GM19438 (cell line): ENCODE results near the gene CTTNBP2NL.
"Not testable (repeated sequence)": the region's sequence is repeated elsewhere in the genome, so short reads cannot be mapped to it uniquely, and the experiment has no call there.

ENCODE experiments used
- ATAC-seq: cut with Tn5 transposase; IDR thresholded peaks from one replicate; pipeline ENCODE4 v1.9.1; 2021; ENCODE audit warnings: low read depth; ENCODE audit not compliant: unreplicated experiment

CTTNBP2NL gene

GRCh38 chr1:112418099-112418892 lies 22.3 kb downstream of the CTTNBP2NL start:
- no peak for ATAC-seq

DNA sequence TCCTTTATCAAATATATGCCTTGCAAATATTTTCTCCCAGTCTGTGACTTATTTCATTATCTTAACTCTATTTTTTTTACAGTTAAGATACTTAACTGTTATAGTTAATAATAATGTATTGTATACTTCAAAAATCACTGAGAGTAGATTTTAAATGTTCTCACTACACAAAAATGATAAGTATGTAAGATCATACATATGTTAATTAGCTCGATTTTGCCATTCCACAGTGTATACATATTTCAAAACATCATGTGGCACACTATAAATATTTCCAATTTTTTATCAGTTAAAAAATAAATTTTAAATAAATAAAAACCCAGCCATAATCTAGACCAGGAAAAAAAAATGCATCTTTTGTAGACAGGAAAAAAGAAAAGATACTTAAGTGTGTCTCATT lies 27.2 kb downstream of the CTTNBP2NL start:
- no peak for ATAC-seq

DNA sequence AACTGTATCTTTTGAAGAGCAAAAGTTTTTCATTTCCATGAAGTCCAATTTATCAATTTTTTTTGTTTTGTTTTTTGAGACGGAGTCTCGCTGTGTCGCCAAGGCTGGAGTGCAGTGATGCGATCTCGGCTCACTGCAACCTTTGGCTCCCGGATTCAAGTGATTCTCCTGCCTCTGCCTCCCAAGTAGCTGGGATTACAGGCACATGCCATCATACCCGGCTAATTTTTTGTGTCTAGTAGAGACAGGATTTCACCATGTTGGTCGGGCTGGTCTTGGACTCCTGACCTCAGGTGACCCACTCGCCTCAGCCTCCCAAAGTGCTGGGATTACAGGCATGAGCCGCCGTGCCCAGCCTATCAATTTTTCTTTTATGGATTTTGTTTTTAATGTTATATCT lies 27.7 kb downstream of the CTTNBP2NL start:
- not testable (repeated sequence) for ATAC-seq

DNA sequence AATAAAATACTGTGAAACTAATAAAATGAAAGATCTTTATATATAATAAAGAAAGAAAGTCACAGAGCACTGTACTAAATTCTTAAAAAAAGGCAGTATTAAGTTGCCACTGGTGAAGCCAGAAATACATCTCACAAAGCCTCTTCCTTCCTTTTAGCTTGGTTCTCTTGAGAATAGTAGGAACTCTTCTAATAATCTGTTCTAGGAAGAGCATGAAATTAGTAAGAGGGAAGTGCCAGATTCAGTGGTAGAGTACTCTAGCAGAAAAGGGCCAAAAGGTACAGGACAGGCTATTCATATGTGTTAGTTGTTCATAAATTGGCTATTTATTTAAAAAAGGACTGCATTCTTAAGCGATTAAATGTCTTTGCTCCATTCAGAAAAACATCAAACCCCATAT lies 33.7 kb downstream of the CTTNBP2NL start:
- no peak for ATAC-seq

DNA sequence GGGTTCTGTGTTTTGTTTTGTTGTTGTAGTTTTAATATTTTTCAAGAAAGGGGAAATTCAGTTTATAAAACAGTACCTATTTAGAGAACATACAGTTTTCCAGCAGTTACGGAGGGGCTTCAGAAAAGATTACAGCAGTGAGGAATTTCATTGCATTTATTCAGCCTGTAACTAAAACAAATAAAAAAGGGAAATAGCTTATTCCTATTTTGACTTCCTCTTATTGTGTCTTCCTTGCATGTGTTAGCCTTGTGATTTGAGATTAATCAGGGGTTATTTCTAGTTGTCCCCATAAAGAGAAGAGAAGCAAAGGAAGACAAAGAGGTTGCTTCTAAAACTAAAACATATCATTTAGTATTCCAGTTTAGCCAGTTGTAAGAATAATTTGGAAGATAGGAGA lies 35.0 kb downstream of the CTTNBP2NL start:
- no peak for ATAC-seq

DNA sequence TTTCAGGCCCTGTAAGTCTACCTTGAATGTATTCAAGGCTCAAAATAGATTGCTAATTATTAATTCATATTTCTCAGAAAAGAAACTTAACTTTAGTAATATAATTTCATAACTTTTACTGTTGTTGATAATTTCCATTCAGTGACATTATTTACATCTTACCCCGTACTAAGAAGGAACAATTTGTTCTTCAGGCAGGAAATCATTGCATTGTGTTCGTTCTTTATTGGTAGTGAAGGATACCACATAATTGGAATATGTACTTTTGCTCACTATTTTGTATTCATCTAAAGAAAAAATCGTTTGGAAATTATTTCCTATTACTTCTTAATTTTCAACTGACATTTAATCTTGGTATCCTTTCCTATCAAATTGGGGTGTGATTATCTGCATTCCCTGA lies 39.4 kb downstream of the CTTNBP2NL start:
- ATAC-seq = no peak

DNA sequence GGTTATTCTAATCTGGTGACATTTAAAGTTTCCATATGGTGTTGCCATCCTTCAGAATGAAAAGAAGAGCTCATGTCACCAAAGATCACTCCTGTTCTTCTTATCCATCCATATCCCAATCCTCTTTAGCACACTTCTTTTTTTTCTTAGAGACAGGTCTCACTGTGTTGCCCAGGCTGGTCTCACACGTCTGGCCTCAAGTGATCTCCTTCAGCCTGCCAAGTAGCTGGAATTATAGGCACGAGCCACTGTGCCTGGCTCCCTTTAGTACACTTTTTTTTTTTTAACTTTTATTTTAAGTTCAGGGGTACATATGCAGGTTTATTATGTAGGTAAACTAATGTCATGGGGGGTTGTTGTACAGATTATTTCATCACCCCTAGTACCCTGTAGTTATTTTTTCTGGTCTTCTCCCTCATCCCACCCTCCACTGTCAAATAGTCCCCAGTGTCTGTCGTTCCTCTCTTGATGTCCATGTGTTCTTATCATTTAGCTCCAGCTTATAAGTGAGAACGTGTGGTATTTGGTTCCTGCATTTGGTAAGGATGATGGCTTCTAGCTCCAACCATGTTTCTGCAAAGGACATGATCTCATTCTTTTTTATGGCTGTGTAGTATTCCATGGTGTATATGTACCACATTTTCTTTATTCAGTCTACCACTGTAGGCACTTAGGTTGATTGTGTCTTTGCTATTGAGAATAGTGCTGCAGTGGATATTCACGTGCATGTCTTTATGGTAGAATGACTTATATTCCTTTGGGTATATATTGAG lies 40.6 kb downstream of the CTTNBP2NL start:
- no peak for ATAC-seq

- not testable (repeated sequence) for ATAC-seq
Observed at GRCh38 chr1:112438156-112438555, 42.1 kb downstream of the CTTNBP2NL start.

- no peak for ATAC-seq
Observed at GRCh38 chr1:112439592-112439991, 43.6 kb downstream of the CTTNBP2NL start.

GRCh38 chr1:112440574-112440973 lies 44.6 kb downstream of the CTTNBP2NL start:
- no peak for ATAC-seq

DNA sequence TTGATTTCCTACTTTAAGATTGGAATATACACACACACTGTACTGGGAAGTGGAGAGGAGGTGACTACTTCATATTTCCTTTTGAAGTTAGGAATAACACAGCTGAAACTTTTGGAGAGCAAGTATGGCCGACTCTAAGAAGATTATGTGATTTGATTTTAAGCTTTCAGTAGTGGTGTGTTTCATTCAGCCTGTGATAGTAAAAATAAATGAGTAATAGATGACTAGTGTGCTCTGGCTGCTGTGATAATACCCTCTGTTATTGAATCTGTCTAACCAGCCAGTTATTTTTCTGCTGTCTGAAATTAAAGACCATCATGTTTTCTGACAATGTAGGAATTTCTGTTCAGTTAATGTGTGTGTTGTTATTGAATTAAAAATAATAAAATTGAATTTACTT lies 48.3 kb downstream of the CTTNBP2NL start:
- no peak for ATAC-seq

DNA sequence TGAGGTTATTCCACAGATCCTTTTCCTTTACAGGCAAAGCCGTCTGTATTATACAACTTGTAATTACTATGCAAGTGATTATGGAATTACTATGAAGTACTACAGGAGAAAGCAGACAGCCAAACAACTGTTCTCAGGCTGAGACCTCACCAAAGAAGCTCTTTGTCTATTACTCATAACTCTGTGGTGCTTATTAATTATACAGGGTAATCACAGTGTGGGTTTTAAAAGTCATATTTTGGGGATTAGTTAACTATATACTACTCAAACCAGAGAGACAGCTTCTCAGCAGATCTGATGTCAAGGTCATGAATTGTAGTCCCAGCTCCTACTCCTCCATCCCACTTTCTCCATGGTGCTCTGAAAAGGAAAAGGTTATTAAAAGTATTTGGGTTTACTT lies 49.6 kb downstream of the CTTNBP2NL start:
- ATAC-seq = no peak

DNA sequence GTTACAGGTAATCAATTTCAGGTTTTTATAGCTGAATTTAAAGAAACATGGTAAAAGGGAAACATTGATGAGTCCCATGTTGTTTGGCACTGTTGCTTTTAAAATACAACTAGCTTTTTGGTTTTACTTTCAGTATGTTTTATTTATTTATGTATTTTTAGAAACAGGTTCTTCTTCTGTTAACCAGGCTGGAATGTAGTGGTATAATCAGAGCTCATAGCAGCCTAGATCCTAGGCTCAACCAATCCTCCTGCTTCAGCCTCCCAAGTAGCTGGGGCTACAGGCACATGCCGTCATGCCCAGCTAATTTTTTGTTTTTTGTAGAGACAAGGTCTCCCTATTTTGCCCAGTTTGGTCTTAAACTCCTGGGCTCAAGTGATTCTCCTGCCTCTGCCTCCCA lies 50.4 kb downstream of the CTTNBP2NL start:
- no peak for ATAC-seq

GRCh38 chr1:112448904-112449629 lies 53.1 kb downstream of the CTTNBP2NL start:
- no peak for ATAC-seq

DNA sequence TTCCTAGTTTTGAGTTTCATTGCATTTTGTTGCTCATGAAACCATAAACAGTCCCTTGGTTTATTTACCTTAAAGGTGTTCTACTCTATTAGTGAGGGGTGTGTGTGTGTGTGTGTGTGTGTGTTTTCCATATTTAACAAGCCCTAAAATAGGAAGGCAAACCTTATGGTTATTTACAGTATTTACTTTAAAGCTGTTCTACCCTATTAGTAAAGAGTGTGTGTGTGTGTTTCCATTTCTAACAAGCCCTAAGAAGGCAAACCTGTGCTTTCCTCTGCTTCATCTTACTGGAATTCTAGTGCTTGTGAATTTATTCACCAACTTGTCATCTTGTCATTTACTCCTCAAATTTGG lies 53.6 kb downstream of the CTTNBP2NL start:
- ATAC-seq = no peak

- ATAC-seq = no peak
Observed at GRCh38 chr1:112450773-112451172, 54.8 kb downstream of the CTTNBP2NL start.

DNA sequence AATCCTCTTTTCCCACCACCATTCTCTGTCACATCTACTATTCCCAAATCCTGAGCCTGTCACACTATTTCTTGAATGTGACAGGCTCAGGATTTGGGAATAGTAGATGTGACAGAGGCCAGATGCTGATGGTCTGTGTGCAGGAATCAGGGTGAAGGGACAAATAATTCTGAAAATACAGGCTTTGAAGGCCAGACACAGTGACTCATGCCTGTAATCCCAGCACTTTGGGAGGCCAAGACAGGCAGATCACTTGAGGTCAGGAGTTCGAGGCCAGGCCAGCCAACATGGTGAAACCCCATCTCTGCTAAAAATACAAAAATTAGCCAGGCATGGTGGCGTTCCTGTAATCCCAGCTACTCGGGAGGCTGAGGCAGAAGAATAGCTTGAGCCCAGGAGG lies 55.3 kb downstream of the CTTNBP2NL start:
- ATAC-seq = not testable (repeated sequence)

DNA sequence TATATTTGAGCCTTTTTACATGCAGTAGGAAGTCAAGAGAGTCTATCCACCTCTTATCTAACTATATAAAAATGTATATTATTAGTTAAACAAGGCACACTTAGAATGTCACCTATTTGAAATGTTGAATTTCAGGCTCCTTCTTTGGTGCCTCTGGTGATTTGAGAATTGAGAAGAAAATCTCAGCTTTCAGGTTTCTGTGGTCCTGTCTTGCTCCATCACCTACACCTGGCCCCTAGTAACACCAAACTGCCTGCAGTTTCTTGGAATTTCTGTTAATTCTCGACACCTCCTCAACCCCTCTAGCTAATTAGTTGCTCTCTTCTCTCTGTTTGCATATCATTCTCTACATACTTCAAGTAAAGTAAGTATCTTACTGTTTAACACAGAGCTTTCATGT lies 57.9 kb downstream of the CTTNBP2NL start:
- no peak for ATAC-seq

- no peak for ATAC-seq
Observed at GRCh38 chr1:112454316-112454715, 58.3 kb downstream of the CTTNBP2NL start.

GRCh38 chr1:112457241-112457640 lies 61.2 kb downstream of the CTTNBP2NL start:
- no peak for ATAC-seq

GRCh38 chr1:112457955-112458354 lies 61.9 kb downstream of the CTTNBP2NL start:
- ATAC-seq = no peak
